Measurements from ENCODE around the gene FRA10AC1. TPM values are rescaled to one million over a fixed set of nuclear protein-coding genes. Genes with fewer than 3 reads are reported as not detected.

FRA10AC1 gene
- total RNA-seq, 1 experiment from 2014 or later: 21.6 TPM

GRCh38 chr10:93710333-93710909, 8.0 kb upstream of the FRA10AC1 start:
- H3K9me3 ChIP-seq (ENCODE audit: low read depth, low read length, poor library complexity, severe bottlenecking): no peaks in the 10 kb centered on the region
- TF ChIP-seq EZH2 (IDR thresholded peaks at IDR 0.05; ENCODE audit: borderline replicate concordance, low read depth, low read length, poor library complexity, severe bottlenecking) (no peak), CTCF (conservative IDR thresholded peaks at IDR 0.05; ENCODE audit: low read depth, low read length) (no peak)
- no peak overlapping the region for H3K27ac ChIP-seq (ENCODE audit: low read depth, low read length, poor library complexity, severe bottlenecking)
- ChIA-PET CTCF (no interaction called here), POLR2A (ENCODE audit: low non-redundant PET) (no interaction called here)
- DNase-seq (ENCODE audit: low spot score): no peak
- H3K4me3 ChIP-seq (ENCODE audit: low read depth, low read length, poor library complexity, severe bottlenecking): no peak overlapping the region
- no peaks in the 10 kb centered on the region for H3K36me3 ChIP-seq (ENCODE audit: insufficient read depth, low read length, poor library complexity, severe bottlenecking)
- no peaks in the 10 kb centered on the region for H3K4me1 ChIP-seq (ENCODE audit: insufficient read depth, low read length, poor library complexity, severe bottlenecking)
- no peaks in the 10 kb centered on the region for H3K27me3 ChIP-seq (replicated peaks; ENCODE audit: insufficient read depth, low read depth, low read length, poor library complexity)
- intact Hi-C loops (cut with micrococcal nuclease; ENCODE audit: unreplicated experiment): no loop called here
- BruUV-seq (replicated peaks): no TSS peak

GRCh38 chr10:93707623-93708022, 5.2 kb upstream of the FRA10AC1 start:
- no peaks in the 10 kb centered on the region for H3K9me3 ChIP-seq (ENCODE audit: low read depth, low read length, poor library complexity, severe bottlenecking)
- no peak overlapping the region for H3K4me3 ChIP-seq (ENCODE audit: low read depth, low read length, poor library complexity, severe bottlenecking)
- DNase-seq (ENCODE audit: low spot score): no peak
- H3K27me3 ChIP-seq (replicated peaks; ENCODE audit: insufficient read depth, low read depth, low read length, poor library complexity): no peaks in the 10 kb centered on the region
- POLR2A ChIA-PET (ENCODE audit: low non-redundant PET): no interaction called here
- no TSS peak for BruUV-seq (replicated peaks)
- CTCF ChIA-PET: no interaction called here
- H3K36me3 ChIP-seq (ENCODE audit: insufficient read depth, low read length, poor library complexity, severe bottlenecking): no peaks in the 10 kb centered on the region
- no peaks in the 10 kb centered on the region for H3K4me1 ChIP-seq (ENCODE audit: insufficient read depth, low read length, poor library complexity, severe bottlenecking)
- TF ChIP-seq EZH2 (IDR thresholded peaks at IDR 0.05; ENCODE audit: borderline replicate concordance, low read depth, low read length, poor library complexity, severe bottlenecking) (no peak), CTCF (conservative IDR thresholded peaks at IDR 0.05; ENCODE audit: low read depth, low read length) (no peak)
- intact Hi-C loops (cut with micrococcal nuclease; ENCODE audit: unreplicated experiment): no loop called here
- no peak overlapping the region for H3K27ac ChIP-seq (ENCODE audit: low read depth, low read length, poor library complexity, severe bottlenecking)

GRCh38 chr10:93704451-93704850, 2.1 kb upstream of the FRA10AC1 start:
- CTCF ChIA-PET: no interaction called here
- Histone ChIP-seq H3K27me3 (replicated peaks; ENCODE audit: insufficient read depth, low read depth, low read length, poor library complexity) (no peaks in the 10 kb centered on the region), H3K4me1 (ENCODE audit: insufficient read depth, low read length, poor library complexity, severe bottlenecking) (no peaks in the 10 kb centered on the region), H3K4me3 (ENCODE audit: low read depth, low read length, poor library complexity, severe bottlenecking) (no peak overlapping the region), H3K36me3 (ENCODE audit: insufficient read depth, low read length, poor library complexity, severe bottlenecking) (no peaks in the 10 kb centered on the region), H3K9me3 (ENCODE audit: low read depth, low read length, poor library complexity, severe bottlenecking) (no peaks in the 10 kb centered on the region), H3K27ac (ENCODE audit: low read depth, low read length, poor library complexity, severe bottlenecking) (no peak overlapping the region)
- DNase-seq (ENCODE audit: low spot score): no peak
- TF ChIP-seq CTCF (conservative IDR thresholded peaks at IDR 0.05; ENCODE audit: low read depth, low read length) (no peak), EZH2 (IDR thresholded peaks at IDR 0.05; ENCODE audit: borderline replicate concordance, low read depth, low read length, poor library complexity, severe bottlenecking) (no peak)
- intact Hi-C loops (cut with micrococcal nuclease; ENCODE audit: unreplicated experiment): no loop called here
- POLR2A ChIA-PET (ENCODE audit: low non-redundant PET): no interaction called here
- no TSS peak for BruUV-seq (replicated peaks)
